MM.1S (cell line): ENCODE data around the gene REEP1.

Experiments
- EZH2 ChIP-seq: fragments of 300-600 bp; sonication (generic); optimal IDR thresholded peaks from 2 replicates; pipeline ENCODE3; 2017; ENCODE audit warnings: low read depth, mild to moderate bottlenecking, antibody characterized with exemption, low read length, mixed read lengths
- TF ChIP-seq, protein P1 (sequence below): fragments of 300-600 bp; sonication (generic); IDR thresholded peaks from 2 replicates; pipeline ENCODE4 v1.5.1; 2016; ENCODE audit warnings: antibody characterized with exemption, low read length, mixed read lengths

DNA sequence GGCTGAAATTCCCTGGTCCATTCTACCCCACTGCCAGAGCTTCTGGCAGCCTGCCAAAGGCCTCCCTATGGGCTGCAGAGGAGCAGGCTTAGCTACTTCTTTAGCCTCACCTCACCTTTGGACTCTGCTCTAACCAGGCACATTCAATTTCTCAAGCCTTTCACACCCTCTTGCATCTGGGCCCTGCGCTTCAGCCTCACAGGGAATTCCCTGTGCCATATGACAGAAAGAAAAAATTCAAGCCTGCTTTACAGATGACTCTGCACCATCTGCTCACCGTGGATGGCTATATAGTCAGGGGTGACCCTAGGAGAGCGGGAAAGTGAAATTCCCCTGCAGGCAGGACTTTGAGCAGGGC is 62.5 kb downstream of the REEP1 start:
- TF ChIP-seq EZH2, result no peak
- TF ChIP-seq, protein P1, sequence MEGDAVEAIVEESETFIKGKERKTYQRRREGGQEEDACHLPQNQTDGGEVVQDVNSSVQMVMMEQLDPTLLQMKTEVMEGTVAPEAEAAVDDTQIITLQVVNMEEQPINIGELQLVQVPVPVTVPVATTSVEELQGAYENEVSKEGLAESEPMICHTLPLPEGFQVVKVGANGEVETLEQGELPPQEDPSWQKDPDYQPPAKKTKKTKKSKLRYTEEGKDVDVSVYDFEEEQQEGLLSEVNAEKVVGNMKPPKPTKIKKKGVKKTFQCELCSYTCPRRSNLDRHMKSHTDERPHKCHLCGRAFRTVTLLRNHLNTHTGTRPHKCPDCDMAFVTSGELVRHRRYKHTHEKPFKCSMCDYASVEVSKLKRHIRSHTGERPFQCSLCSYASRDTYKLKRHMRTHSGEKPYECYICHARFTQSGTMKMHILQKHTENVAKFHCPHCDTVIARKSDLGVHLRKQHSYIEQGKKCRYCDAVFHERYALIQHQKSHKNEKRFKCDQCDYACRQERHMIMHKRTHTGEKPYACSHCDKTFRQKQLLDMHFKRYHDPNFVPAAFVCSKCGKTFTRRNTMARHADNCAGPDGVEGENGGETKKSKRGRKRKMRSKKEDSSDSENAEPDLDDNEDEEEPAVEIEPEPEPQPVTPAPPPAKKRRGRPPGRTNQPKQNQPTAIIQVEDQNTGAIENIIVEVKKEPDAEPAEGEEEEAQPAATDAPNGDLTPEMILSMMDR, result no peak
